MM.1S (cell line): ENCODE results near the gene OAF.

Source experiments
- DNase-seq: peaks from one replicate; pipeline ENCODE4 v3.0.0-alpha.2; 2015
- H2AFZ ChIP-seq: fragments of 300-600 bp; sonication (generic); 2 replicates; pipeline ENCODE4 v1.6.0; 2016; ENCODE audit warnings: antibody characterized with exemption, low read length
- H3F3A ChIP-seq: fragments of 300-600 bp; sonication (generic); 2 replicates; pipeline ENCODE4 v1.6.1; 2016; ENCODE audit warnings: mild to moderate bottlenecking, antibody characterized with exemption, low read length, moderate library complexity, mixed read lengths; ENCODE audit not compliant: insufficient read depth
- H3K27ac ChIP-seq: fragments of 300-600 bp; sonication (generic); 2 replicates; pipeline ENCODE4 v1.5.1; 2016; ENCODE audit warnings: mild to moderate bottlenecking, low read length
- H3K27me3 ChIP-seq: fragments of 300-600 bp; sonication (generic); replicated peaks from 2 replicates; pipeline ENCODE4 v1.6.0; 2016; ENCODE audit warnings: low read length; ENCODE audit not compliant: insufficient read depth
- H3K36me3 ChIP-seq: fragments of 300-600 bp; sonication (generic); replicated peaks from 2 replicates; pipeline ENCODE4 v1.6.1; 2016; ENCODE audit warnings: mild to moderate bottlenecking, low read length, mixed read lengths; ENCODE audit not compliant: insufficient read depth
- H3K4me1 ChIP-seq: fragments of 300-600 bp; sonication (generic); 2 replicates; pipeline ENCODE4 v1.6.1; 2016; ENCODE audit warnings: low read length, mixed read lengths
- H3K4me2 ChIP-seq: fragments of 300-600 bp; sonication (generic); 2 replicates; pipeline ENCODE4 v1.6.0; 2016; ENCODE audit warnings: low read depth, low read length
- H3K4me3 ChIP-seq: fragments of 300-600 bp; sonication (generic); 2 replicates; pipeline ENCODE4 v1.5.1; 2016; ENCODE audit warnings: low read length, mixed read lengths
- H3K79me2 ChIP-seq: fragments of 300-600 bp; sonication (generic); 2 replicates; pipeline ENCODE4 v1.6.1; 2016; ENCODE audit warnings: mixed run types, low read length, mixed read lengths
- H3K9ac ChIP-seq: fragments of 300-600 bp; sonication (generic); 2 replicates; pipeline ENCODE4 v1.6.1; 2016; ENCODE audit warnings: low read length, mixed read lengths
- H3K9me2 ChIP-seq: fragments of 300-600 bp; sonication (generic); replicated peaks from 2 replicates; pipeline ENCODE4 v1.6.1; 2016; ENCODE audit warnings: mild to moderate bottlenecking, low read length, mixed read lengths; ENCODE audit not compliant: insufficient read depth
- H3K9me3 ChIP-seq: fragments of 300-600 bp; sonication (generic); replicated peaks from 2 replicates; pipeline ENCODE4 v1.6.1; 2016; ENCODE audit warnings: mild to moderate bottlenecking, low read length, mixed read lengths; ENCODE audit not compliant: insufficient read depth
- H4K20me1 ChIP-seq: fragments of 300-600 bp; sonication (generic); 2 replicates; pipeline ENCODE4 v1.6.1; 2016; ENCODE audit warnings: mild to moderate bottlenecking, low read length, moderate library complexity, mixed read lengths; ENCODE audit not compliant: insufficient read depth
- EZH2 ChIP-seq: fragments of 300-600 bp; sonication (generic); optimal IDR thresholded peaks from 2 replicates; pipeline ENCODE3; 2017; ENCODE audit warnings: low read depth, mild to moderate bottlenecking, antibody characterized with exemption, low read length, mixed read lengths
- EZH2phosphoT487 ChIP-seq: fragments of 300-600 bp; sonication (generic); IDR thresholded peaks from 2 replicates; pipeline ENCODE4 v1.6.1; 2018; ENCODE audit warnings: antibody characterized with exemption, low read length
- TF ChIP-seq, protein P1 (sequence below): fragments of 300-600 bp; sonication (generic); IDR thresholded peaks from 2 replicates; pipeline ENCODE4 v1.5.1; 2016; ENCODE audit warnings: antibody characterized with exemption, low read length, mixed read lengths

Gene OAF

DNA sequence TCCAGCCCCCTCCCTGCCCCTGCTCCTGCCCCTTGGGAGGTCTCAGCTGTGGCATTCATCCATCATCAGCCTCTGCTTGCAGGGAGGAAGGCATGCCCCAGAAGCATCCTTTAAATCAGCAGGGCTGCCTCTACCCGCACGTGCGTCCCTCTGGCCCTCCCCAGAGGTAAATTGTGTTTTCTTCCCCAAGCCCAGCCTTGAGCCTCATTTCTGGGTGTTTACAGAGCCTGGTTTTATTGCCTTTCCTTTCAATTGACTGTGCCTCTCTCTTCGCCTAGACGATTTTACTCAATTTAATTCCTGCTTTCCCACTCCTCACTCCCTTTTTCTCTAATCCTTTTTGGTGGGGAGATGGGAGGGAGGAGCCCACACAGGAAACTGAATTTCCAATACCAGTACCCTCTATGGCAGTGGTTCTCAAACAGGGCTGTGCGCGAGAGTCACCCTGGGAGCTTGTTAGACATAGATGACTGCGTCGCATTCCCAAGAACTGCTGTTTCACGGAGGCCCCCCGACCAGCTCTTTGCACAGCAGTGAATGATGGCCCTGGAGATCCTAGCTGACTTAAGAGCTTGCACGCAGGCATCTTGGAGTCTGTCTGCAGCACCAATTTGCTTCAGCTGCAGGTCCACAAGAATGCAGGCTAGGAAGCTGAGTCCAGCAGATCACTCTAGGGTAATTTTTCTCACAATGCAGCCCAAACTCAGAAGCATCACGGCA is 15.1 kb upstream of the OAF start:
- Histone ChIP-seq H4K20me1 (no peaks in the 10 kb centered on the region), H3K9ac (no peak overlapping the region), H3K36me3 (no peaks in the 10 kb centered on the region), H3K9me2 (no peaks in the 10 kb centered on the region), H3K27ac (no peak overlapping the region), H2AFZ (no peak overlapping the region), H3K4me1 (no peaks in the 10 kb centered on the region), H3F3A (no peaks in the 10 kb centered on the region), H3K4me2 (no peak overlapping the region), H3K27me3 (0 out of 2 replicates have a peak, but pooled peaks cover 7% of the 10 kb centered on the region), H3K79me2 (no peaks in the 10 kb centered on the region), H3K4me3 (no peak overlapping the region), H3K9me3 (no peaks in the 10 kb centered on the region)
- TF ChIP-seq EZH2phosphoT487 (no peak), EZH2 (no peak)
- TF ChIP-seq, protein P1, sequence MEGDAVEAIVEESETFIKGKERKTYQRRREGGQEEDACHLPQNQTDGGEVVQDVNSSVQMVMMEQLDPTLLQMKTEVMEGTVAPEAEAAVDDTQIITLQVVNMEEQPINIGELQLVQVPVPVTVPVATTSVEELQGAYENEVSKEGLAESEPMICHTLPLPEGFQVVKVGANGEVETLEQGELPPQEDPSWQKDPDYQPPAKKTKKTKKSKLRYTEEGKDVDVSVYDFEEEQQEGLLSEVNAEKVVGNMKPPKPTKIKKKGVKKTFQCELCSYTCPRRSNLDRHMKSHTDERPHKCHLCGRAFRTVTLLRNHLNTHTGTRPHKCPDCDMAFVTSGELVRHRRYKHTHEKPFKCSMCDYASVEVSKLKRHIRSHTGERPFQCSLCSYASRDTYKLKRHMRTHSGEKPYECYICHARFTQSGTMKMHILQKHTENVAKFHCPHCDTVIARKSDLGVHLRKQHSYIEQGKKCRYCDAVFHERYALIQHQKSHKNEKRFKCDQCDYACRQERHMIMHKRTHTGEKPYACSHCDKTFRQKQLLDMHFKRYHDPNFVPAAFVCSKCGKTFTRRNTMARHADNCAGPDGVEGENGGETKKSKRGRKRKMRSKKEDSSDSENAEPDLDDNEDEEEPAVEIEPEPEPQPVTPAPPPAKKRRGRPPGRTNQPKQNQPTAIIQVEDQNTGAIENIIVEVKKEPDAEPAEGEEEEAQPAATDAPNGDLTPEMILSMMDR, result no peak
- DNase-seq, result no peak

DNA sequence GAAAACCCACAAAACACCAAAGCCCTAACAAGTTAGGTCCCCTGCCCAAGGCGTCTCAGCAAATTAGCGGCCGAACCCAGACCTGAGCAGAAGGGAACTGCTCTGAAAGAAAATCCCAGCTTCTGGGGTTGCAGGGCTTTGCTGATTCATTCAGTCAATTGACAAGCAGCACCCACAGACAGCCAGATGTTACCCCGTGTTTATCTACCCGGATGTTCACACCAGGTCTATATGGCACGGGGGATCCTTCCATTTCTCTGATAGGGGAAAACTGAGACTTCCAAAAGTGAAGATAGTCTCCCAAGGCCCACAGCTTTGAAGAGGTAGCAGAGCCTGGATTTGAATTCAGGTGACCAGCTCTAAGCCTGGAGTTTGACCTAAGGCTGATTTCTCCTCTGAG is 14.0 kb upstream of the OAF start:
- no peaks in the 10 kb centered on the region for H3K9me3 ChIP-seq
- H3K9me2 ChIP-seq, result no peaks in the 10 kb centered on the region
- no peak overlapping the region for H3K27ac ChIP-seq
- H3K27me3 ChIP-seq, result 0 out of 2 replicates have a peak, but pooled peaks cover 7% of the 10 kb centered on the region
- H3K36me3 ChIP-seq, result no peaks in the 10 kb centered on the region
- DNase-seq, result no peak
- no peak overlapping the region for H3K4me2 ChIP-seq
- no peaks in the 10 kb centered on the region for H3F3A ChIP-seq
- H4K20me1 ChIP-seq, result no peaks in the 10 kb centered on the region
- H3K4me1 ChIP-seq, result no peaks in the 10 kb centered on the region
- no peak overlapping the region for H2AFZ ChIP-seq
- no peak overlapping the region for H3K4me3 ChIP-seq
- H3K79me2 ChIP-seq, result no peaks in the 10 kb centered on the region
- H3K9ac ChIP-seq, result no peak overlapping the region
- TF ChIP-seq EZH2, result no peak
- no peak for TF ChIP-seq EZH2phosphoT487
- TF ChIP-seq, protein P1, result no peak

DNA sequence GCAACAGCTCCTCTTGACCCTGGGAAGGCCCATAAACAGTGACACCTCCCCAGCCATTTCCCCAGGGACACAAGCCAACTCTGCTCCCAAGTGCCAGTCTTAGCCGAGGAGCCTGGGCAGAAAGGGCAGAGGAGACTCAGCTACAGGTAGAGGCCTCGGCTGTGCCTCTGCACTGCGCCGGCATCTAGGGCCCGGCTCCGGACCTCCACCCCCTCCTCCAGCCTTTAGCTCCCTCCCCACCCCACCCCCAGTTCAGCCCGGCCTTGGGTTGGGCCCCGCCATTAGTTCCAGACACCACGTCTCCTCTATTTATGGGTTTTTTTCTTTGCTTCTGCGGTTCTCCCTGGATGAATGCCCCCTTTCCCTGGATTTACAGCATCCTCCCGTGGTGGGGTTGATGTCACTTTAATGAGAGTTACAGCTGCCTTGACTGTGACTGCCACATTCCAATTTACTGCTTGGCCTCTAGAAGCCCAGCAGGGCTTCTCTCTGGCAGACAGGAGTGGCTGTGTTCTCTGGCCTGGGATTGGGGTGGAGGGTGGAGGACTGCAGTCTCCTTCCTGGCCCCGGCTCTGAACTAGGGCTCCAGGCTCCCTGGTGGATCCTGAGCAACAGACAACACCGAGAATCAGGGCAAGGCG is 13.5 kb upstream of the OAF start:
- TF ChIP-seq, protein P1, result no peak
- TF ChIP-seq EZH2phosphoT487 (no peak), EZH2 (no peak)

More for the DNA sequence above, 13.5 kb upstream of the OAF start:
- Histone ChIP-seq H2AFZ (no peak overlapping the region), H3K4me2 (no peak overlapping the region), H3K4me3 (no peak overlapping the region), H3K27ac (no peak overlapping the region), H3F3A (no peaks in the 10 kb centered on the region), H3K4me1 (no peaks in the 10 kb centered on the region), H3K36me3 (no peaks in the 10 kb centered on the region), H3K9ac (no peak overlapping the region), H3K9me2 (no peaks in the 10 kb centered on the region), H4K20me1 (no peaks in the 10 kb centered on the region), H3K79me2 (no peaks in the 10 kb centered on the region), H3K27me3 (0 out of 2 replicates have a peak, but pooled peaks cover 7% of the 10 kb centered on the region), H3K9me3 (no peaks in the 10 kb centered on the region)
- DNase-seq, result no peak
